Measurements from ENCODE around the gene CD63.

Gene CD63

GRCh38 chr12:55704824-55705718 lies 23.7 kb downstream of the CD63 start:
- DNase-seq = no peak

GRCh38 chr12:55703901-55704761 lies 24.7 kb downstream of the CD63 start:
- DNase-seq = peak in 1 of 2 experiments; percentile 63

- DNase-seq = peak in 1 of 2 experiments; percentile 49
These were observed 25.5 kb downstream of the CD63 start for GRCh38 chr12:55703288-55703687.

GRCh38 chr12:55702861-55703260 lies 25.9 kb downstream of the CD63 start:
- no peak for DNase-seq

- DNase-seq = no peak
These were observed 28.4 kb downstream of the CD63 start for GRCh38 chr12:55700255-55701018.

GRCh38 chr12:55699471-55700055 lies 29.2 kb downstream of the CD63 start:
- DNase-seq = no peak

GRCh38 chr12:55698965-55699364 lies 29.8 kb downstream of the CD63 start:
- no peak for DNase-seq

GRCh38 chr12:55698241-55698955 lies 30.4 kb downstream of the CD63 start:
- DNase-seq = no peak

- no peak for DNase-seq
These were observed 31.1 kb downstream of the CD63 start for GRCh38 chr12:55697686-55698085.

GRCh38 chr12:55696796-55697462 lies 31.9 kb downstream of the CD63 start:
- DNase-seq = no peak

GRCh38 chr12:55696141-55696540 lies 32.7 kb downstream of the CD63 start:
- DNase-seq = no peak

- no peak for DNase-seq
These were observed 33.5 kb downstream of the CD63 start for GRCh38 chr12:55695349-55695748.

- DNase-seq = no peak
These were observed 34.2 kb downstream of the CD63 start for GRCh38 chr12:55694651-55695050.

GRCh38 chr12:55694188-55694515 lies 34.7 kb downstream of the CD63 start:
- no peak for DNase-seq

- no peak for DNase-seq
These were observed 35.3 kb downstream of the CD63 start for GRCh38 chr12:55693323-55694187.

GRCh38 chr12:55692631-55693322 lies 36.0 kb downstream of the CD63 start:
- no peak for DNase-seq

- DNase-seq = no peak
These were observed 39.8 kb downstream of the CD63 start for GRCh38 chr12:55688716-55689655.

- no peak for DNase-seq
These were observed 41.1 kb downstream of the CD63 start for GRCh38 chr12:55687746-55688145.
